K562 (cell line): ENCODE results near the gene SLC5A5. TPM values are rescaled to one million over a fixed set of nuclear protein-coding genes. Genes with fewer than 3 reads are reported as not detected.
A peak's percentile ranks its signal among the peaks of the same experiment; 100 is the strongest.

Experiments used
- DMBX1 ChIP-seq: fragments of 250-450 bp; sonication (Bioruptor Pico); IDR thresholded peaks from 2 replicates; pipeline ENCODE4 v1.8.0; 2022; ENCODE audit warnings: inconsistent platforms, mild to moderate bottlenecking, moderate library complexity, borderline replicate concordance
- EHMT2 ChIP-seq: fragments of 450-650 bp; IDR thresholded peaks from 2 replicates; pipeline ENCODE4 v1.6.1; 2018; ENCODE audit warnings: antibody characterized with exemption
- FOXP1 ChIP-seq: sonication (generic); formaldehyde crosslinking; IDR thresholded peaks from 2 replicates; pipeline ENCODE4 v1.8.0; 2022; ENCODE audit warnings: mild to moderate bottlenecking, missing genetic modification reagents
- GATAD2A ChIP-seq: fragments of 450-650 bp; IDR thresholded peaks from 2 replicates; pipeline ENCODE4 v1.6.1; 2017
- NFATC3 ChIP-seq: fragments of 450-650 bp; IDR thresholded peaks from 2 replicates; pipeline ENCODE4 v1.6.1; 2017; ENCODE audit warnings: mild to moderate bottlenecking
- NFYB ChIP-seq: IDR thresholded peaks from 2 replicates; pipeline ENCODE4 v1.6.1; 2011; ENCODE audit warnings: mild to moderate bottlenecking, moderate library complexity; ENCODE audit not compliant: insufficient read length; ENCODE audit errors: extremely low read depth
- SIX5 ChIP-seq, 2 experiments: IDR thresholded peaks; 2 replicates each; pipeline ENCODE4 v1.6.1; 2011; ENCODE audit warnings: low read length in 2 of 2, borderline replicate concordance in 1 of 2, low read depth in 1 of 2, mild to moderate bottlenecking in 1 of 2, moderate library complexity in 1 of 2; ENCODE audit not compliant: insufficient read depth in 1 of 2
- SOX6 ChIP-seq: fragments of 450-650 bp; IDR thresholded peaks from 2 replicates; pipeline ENCODE4 v1.6.1; 2014; ENCODE audit warnings: mild to moderate bottlenecking
- SREBF1 ChIP-seq: fragments of 150-350 bp; IDR thresholded peaks from 2 replicates; pipeline ENCODE4 v1.6.1; 2014; ENCODE audit warnings: antibody characterized with exemption, low read depth, low read length, borderline replicate concordance
- TRIM24 ChIP-seq, 2 experiments: fragments of 450-650 bp; IDR thresholded peaks; 2 replicates each; pipeline ENCODE4 v1.6.1; 2016
- TRIM28 ChIP-seq: fragments of 450-650 bp; IDR thresholded peaks from 2 replicates; pipeline ENCODE4 v1.6.1; 2017
- ZBTB43 ChIP-seq: sonication (generic); formaldehyde crosslinking; IDR thresholded peaks from 2 replicates; pipeline ENCODE4 v1.8.0; 2023; ENCODE audit warnings: mild to moderate bottlenecking, missing genetic modification reagents
- ZEB2 ChIP-seq: fragments of 450-650 bp; IDR thresholded peaks from 2 replicates; pipeline ENCODE4 v1.6.1; 2016
- ZNF224 ChIP-seq: sonication (generic); formaldehyde crosslinking; IDR thresholded peaks from 2 replicates; pipeline ENCODE4 v1.8.0; 2022; ENCODE audit warnings: mild to moderate bottlenecking, missing genetic modification reagents
- ZNF311 ChIP-seq: fragments of 250-450 bp; sonication (Bioruptor Pico); IDR thresholded peaks from 2 replicates; pipeline ENCODE4 v1.4.0; 2020; ENCODE audit warnings: mild to moderate bottlenecking, moderate library complexity
- ZNF644 ChIP-seq: fragments of 200-800 bp; sonication (Bioruptor generic); IDR thresholded peaks from 2 replicates; pipeline ENCODE4 v1.6.1; 2016; ENCODE audit warnings: low read depth, missing genetic modification characterization, missing compliant biosample characterization
- ZNF740 ChIP-seq, 3 experiments: fragments of 200-800 bp in 1 of 3; sonication (Bioruptor generic) in 1 of 3; sonication (generic) in 1 of 3; formaldehyde crosslinking in 1 of 3; IDR thresholded peaks; 2 replicates each; pipeline versions ENCODE4 v1.6.1 to v1.8.0; 2016 to 2022; ENCODE audit warnings: mild to moderate bottlenecking in 2 of 3, missing compliant biosample characterization in 2 of 3, missing genetic modification characterization in 2 of 3, missing genetic modification reagents in 1 of 3
- ZNF79 ChIP-seq: fragments of 250-450 bp; sonication (Bioruptor Pico); IDR thresholded peaks from 2 replicates; pipeline ENCODE4 v1.4.0; 2020; ENCODE audit warnings: low read depth, mild to moderate bottlenecking, moderate library complexity
- polyA plus RNA-seq, 8 experiments: library from polyadenylated mRNA; depleted of rRNA in 4 of 8; stranded (reverse) in 5 of 8; unstranded in 3 of 8; fragments of >200 nt; fragmentation: Nextera tagmentation in 2 of 8; fragmentation: Illumina TruSeq in 1 of 8; extraction: Ambion mirVana in 2 of 8; extraction: Trizol in 1 of 8; gene quantifications; 2 replicates each; pipeline versions ENCODE4 v1.2.1 to v1.2.3, GENCODE V29; 2011 to 2014; ENCODE audit warnings: inconsistent platforms in 1 of 8, missing spikeins in 1 of 8
- total RNA-seq, 7 experiments: library from RNA; depleted of rRNA in 6 of 7; stranded (reverse); fragments of >200 nt in 6 of 7; fragmentation: Illumina TruSeq in 2 of 7; extraction: Trizol in 2 of 7; gene quantifications; 2 replicates each; pipeline versions ENCODE4 v1.2.1 to v1.2.3, GENCODE V29; 2011 to 2021; ENCODE audit warnings: low replicate concordance in 1 of 7
- TF ChIP-seq, protein P1 (sequence below): fragments of 450-650 bp; IDR thresholded peaks from 2 replicates; pipeline ENCODE4 v1.6.1; 2017; ENCODE audit warnings: mild to moderate bottlenecking, moderate library complexity

SLC5A5 gene
- total and polyA plus RNA-seq, 9 of the 15 experiments (the other 6 are each of a cell fraction or from before 2014, with no cell fraction given) = 0.10 to 0.73 (median 0.23) TPM

DNA sequence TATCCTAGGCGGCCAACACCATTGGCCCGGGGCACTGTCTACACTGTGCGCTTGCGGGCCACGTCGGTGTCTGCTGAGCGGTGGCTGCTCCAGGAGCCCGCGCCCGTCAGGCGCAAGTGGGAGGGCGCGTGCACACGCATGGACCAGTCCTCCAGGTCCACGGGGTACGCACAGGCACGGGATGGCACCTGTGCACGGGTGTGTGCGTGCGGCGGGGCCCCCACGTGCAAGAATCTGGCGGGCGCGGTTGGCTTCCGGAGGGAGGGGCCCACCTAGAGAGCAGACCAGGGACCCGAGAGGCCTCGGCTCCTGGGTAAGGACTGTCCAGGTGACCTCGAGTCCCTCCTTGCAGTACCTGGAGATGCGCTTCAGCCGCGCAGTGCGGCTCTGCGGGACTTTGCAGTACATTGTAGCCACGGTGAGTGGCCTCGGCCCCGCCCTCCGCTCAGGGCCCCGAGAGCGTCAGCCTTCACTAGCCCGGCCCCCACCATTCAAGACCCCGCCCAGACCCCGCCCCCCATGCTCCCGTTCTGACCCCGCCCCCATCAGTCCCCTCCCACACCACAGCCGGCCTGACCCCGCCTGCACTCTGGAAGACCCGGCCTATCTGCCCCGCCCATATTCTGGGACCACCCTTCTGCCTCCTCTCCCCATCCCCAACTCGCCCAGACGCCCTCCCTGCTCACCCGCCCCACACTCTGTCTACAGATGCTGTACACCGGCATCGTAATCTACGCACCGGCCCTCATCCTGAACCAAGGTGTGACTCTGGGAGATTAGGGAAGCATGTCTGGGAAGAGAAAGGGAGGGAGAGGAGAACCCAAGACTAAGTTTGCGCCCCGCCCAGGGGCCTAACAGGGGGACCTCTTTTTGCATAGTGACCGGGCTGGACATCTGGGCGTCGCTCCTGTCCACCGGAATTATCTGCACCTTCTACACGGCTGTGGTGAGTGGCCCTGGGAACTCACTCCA, 2.3 kb downstream of the SLC5A5 start (continued):
- TF ChIP-seq ZNF79 (CRISPR knock-in tag) (no peak), TRIM24 (IDR thresholded peaks at IDR 0.05) (no peak), SOX6 (no peak), ZNF644 (tag) (no peak), NFATC3 (no peak), ZNF311 (CRISPR knock-in tag) (no peak), GATAD2A (no peak), FOXP1 (CRISPR knock-in tag) (no peak), SREBF1 (no peak), ZNF740 (CRISPR knock-in tag; IDR thresholded peaks at IDR 0.05) (no peak), ZNF740 (tag; IDR thresholded peaks at IDR 0.05) (no peak), ZBTB43 (no peak), DMBX1 (no peak), NFYB (no peak), SIX5 (IDR thresholded peaks at IDR 0.05; ENCODE audit: borderline replicate concordance in 1 of 2, insufficient read depth in 1 of 2, low read depth in 1 of 2, low read length in 2 of 2) (no peak), TRIM28 (no peak), ZNF224 (CRISPR knock-in tag) (no peak), ZEB2 (0 out of 2 replicates have a peak, but pooled peaks have one; percentile 3), EHMT2 (no peak)
- TF ChIP-seq, protein P1, sequence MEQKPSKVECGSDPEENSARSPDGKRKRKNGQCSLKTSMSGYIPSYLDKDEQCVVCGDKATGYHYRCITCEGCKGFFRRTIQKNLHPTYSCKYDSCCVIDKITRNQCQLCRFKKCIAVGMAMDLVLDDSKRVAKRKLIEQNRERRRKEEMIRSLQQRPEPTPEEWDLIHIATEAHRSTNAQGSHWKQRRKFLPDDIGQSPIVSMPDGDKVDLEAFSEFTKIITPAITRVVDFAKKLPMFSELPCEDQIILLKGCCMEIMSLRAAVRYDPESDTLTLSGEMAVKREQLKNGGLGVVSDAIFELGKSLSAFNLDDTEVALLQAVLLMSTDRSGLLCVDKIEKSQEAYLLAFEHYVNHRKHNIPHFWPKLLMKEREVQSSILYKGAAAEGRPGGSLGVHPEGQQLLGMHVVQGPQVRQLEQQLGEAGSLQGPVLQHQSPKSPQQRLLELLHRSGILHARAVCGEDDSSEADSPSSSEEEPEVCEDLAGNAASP = no peak
